IMR-90 (cell line): ENCODE data around the gene ZNF23. TPM values are rescaled to one million over a fixed set of nuclear protein-coding genes. Genes with fewer than 3 reads are reported as not detected.

Experiments used
- ATAC-seq: fragments of 200-7000 bp; cut with Tn5 transposase; 2 replicates; pipeline ENCODE4 v1.9.1; 2020; ENCODE audit warnings: low read depth, mild to moderate bottlenecking, moderate library complexity
- Bru-seq: library from RNA; stranded (reverse); fragments of 400-500 nt; gene quantifications from one replicate; lab custom pipeline; 2021; lab: Mats Ljungman, UMichigan
- BruChase-seq, 2 experiments: library from RNA; stranded (reverse); fragments of 400-500 nt; gene quantifications; one replicate each; lab custom pipeline; 2021; lab: Mats Ljungman, UMichigan
- BruUV-seq: library from RNA; stranded (reverse); fragments of 400-500 nt; replicated peaks from 2 replicates; lab custom pipeline; 2021; lab: Mats Ljungman, UMichigan
- CTCF ChIA-PET: fragments of 300-600 bp; formaldehyde crosslinking; extraction: SDS; loops from one replicate; lab custom pipeline; 2021; ENCODE audit warnings: antibody characterized with exemption; lab: Yijun Ruan, JAX
- POLR2A ChIA-PET: fragments of 300-600 bp; sonication (Branson Sonifier 250); formaldehyde crosslinking; loops from one replicate; lab custom pipeline; 2022; ENCODE audit warnings: antibody characterized with exemption; ENCODE audit not compliant: unreplicated experiment; lab: Charles Lee
- DNase-seq: peaks from one replicate; pipeline ENCODE4 v3.0.0; 2013
- H2AFZ ChIP-seq: replicated peaks from 2 replicates; pipeline ENCODE3; 2013; ENCODE audit warnings: low read length, mild to moderate bottlenecking; ENCODE audit not compliant: poor library complexity
- H2AK5ac ChIP-seq: 2 replicates; pipeline ENCODE4 v1.6.1; 2013; ENCODE audit warnings: low read depth, low read length, inconsistent platforms
- H2AK9ac ChIP-seq: replicated peaks from 2 replicates; pipeline ENCODE3; 2013; ENCODE audit warnings: mild to moderate bottlenecking, low read depth, low read length, moderate library complexity; ENCODE audit not compliant: poor library complexity
- H2BK120ac ChIP-seq: 2 replicates; pipeline ENCODE4 v1.6.1; 2013; ENCODE audit warnings: low read depth, low read length, inconsistent platforms
- H2BK15ac ChIP-seq: 3 replicates; pipeline ENCODE4 v1.6.1; 2013; ENCODE audit warnings: low read depth, low read length, inconsistent platforms
- H2BK20ac ChIP-seq: 2 replicates; pipeline ENCODE4 v1.6.1; 2013; ENCODE audit warnings: low read depth, mild to moderate bottlenecking, inconsistent platforms, low read length, moderate library complexity
- H2BK5ac ChIP-seq: 2 replicates; pipeline ENCODE4 v1.6.1; 2013; ENCODE audit warnings: mild to moderate bottlenecking, low read depth, low read length, inconsistent platforms; ENCODE audit not compliant: poor library complexity, severe bottlenecking
- H3K14ac ChIP-seq: replicated peaks from 2 replicates; pipeline ENCODE4 v1.6.1; 2013; ENCODE audit warnings: low read depth, low read length, inconsistent platforms
- H3K18ac ChIP-seq: 2 replicates; pipeline ENCODE4 v1.6.1; 2013; ENCODE audit warnings: low read depth, low read length, control low read depth
- H3K23ac ChIP-seq: 2 replicates; pipeline ENCODE4 v1.6.1; 2013; ENCODE audit warnings: low read depth, low read length, inconsistent platforms
- H3K27ac ChIP-seq: 2 replicates; pipeline ENCODE4 v1.5.1; 2013; ENCODE audit warnings: mild to moderate bottlenecking, control low read depth, low read length; ENCODE audit not compliant: insufficient read depth
- H3K27me3 ChIP-seq: 2 replicates; pipeline ENCODE4 v1.6.1; 2013; ENCODE audit warnings: low read length; ENCODE audit not compliant: control insufficient read depth, insufficient read depth
- H3K36me3 ChIP-seq: 2 replicates; pipeline ENCODE4 v1.6.1; 2013; ENCODE audit warnings: low read length, mixed read lengths; ENCODE audit not compliant: control insufficient read depth, insufficient read depth
- H3K4ac ChIP-seq: 2 replicates; pipeline ENCODE4 v1.6.1; 2013; ENCODE audit warnings: low read depth, low read length, inconsistent platforms
- H3K4me1 ChIP-seq: 2 replicates; pipeline ENCODE4 v1.6.1; 2013; ENCODE audit warnings: low read length, mixed read lengths; ENCODE audit not compliant: control insufficient read depth, insufficient read depth
- H3K4me2 ChIP-seq: 2 replicates; pipeline ENCODE4 v1.6.1; 2013; ENCODE audit warnings: low read depth, mild to moderate bottlenecking, control low read depth, low read length, moderate library complexity
- H3K4me3 ChIP-seq: 2 replicates; pipeline ENCODE4 v1.5.1; 2013; ENCODE audit warnings: low read depth, mild to moderate bottlenecking, control low read depth, low read length, moderate library complexity; ENCODE audit not compliant: insufficient read depth
- H3K56ac ChIP-seq: 2 replicates; pipeline ENCODE4 v1.6.1; 2013; ENCODE audit warnings: low read length, inconsistent platforms; ENCODE audit not compliant: insufficient read depth; ENCODE audit errors: extremely low read depth
- H3K79me1 ChIP-seq, 2 experiments: 2 replicates each; pipeline ENCODE4 v1.6.1; 2013; ENCODE audit warnings: low read length in 2 of 2, inconsistent platforms in 1 of 2, low read depth in 1 of 2
- H3K9ac ChIP-seq: 2 replicates; pipeline ENCODE4 v1.6.1; 2013; ENCODE audit warnings: low read depth, low read length, control low read depth
- H3K9me1 ChIP-seq: 2 replicates; pipeline ENCODE4 v1.6.1; 2013; ENCODE audit warnings: low read length, inconsistent platforms; ENCODE audit not compliant: insufficient read depth
- H3K9me3 ChIP-seq: 2 replicates; pipeline ENCODE4 v1.6.1; 2013; ENCODE audit warnings: low read length; ENCODE audit not compliant: control insufficient read depth, insufficient read depth
- H4K20me1 ChIP-seq: 2 replicates; pipeline ENCODE4 v1.6.1; 2013; ENCODE audit warnings: low read length, inconsistent platforms; ENCODE audit not compliant: insufficient read depth
- H4K5ac ChIP-seq: 2 replicates; pipeline ENCODE4 v1.6.1; 2013; ENCODE audit warnings: mild to moderate bottlenecking, low read depth, low read length, control low read depth
- H4K8ac ChIP-seq, 2 experiments: 2 replicates each; pipeline ENCODE4 v1.6.1; 2013; ENCODE audit warnings: low read depth in 2 of 2, low read length in 2 of 2, control low read depth in 1 of 2, inconsistent platforms in 1 of 2
- H4K91ac ChIP-seq: 2 replicates; pipeline ENCODE4 v1.6.1; 2013; ENCODE audit warnings: low read depth, low read length, inconsistent platforms; ENCODE audit not compliant: insufficient read depth
- CEBPB ChIP-seq: IDR thresholded peaks from 2 replicates; pipeline ENCODE4 v1.6.1; 2012; ENCODE audit warnings: low read depth, low read length, improper control_type of control experiment
- CHD1 ChIP-seq: IDR thresholded peaks from 2 replicates; pipeline ENCODE4 v1.6.1; 2012; ENCODE audit warnings: low read depth, low read length, improper control_type of control experiment
- FOS ChIP-seq: fragments of 150-350 bp; IDR thresholded peaks from 2 replicates; pipeline ENCODE4 v1.6.1; 2016; ENCODE audit warnings: low read depth, low read length
- MAFK ChIP-seq: IDR thresholded peaks from 2 replicates; pipeline ENCODE4 v1.6.1; 2012; ENCODE audit warnings: low read depth, low read length, improper control_type of control experiment
- MAZ ChIP-seq: IDR thresholded peaks from 2 replicates; pipeline ENCODE4 v1.6.1; 2012; ENCODE audit warnings: low read depth, mild to moderate bottlenecking, low read length, improper control_type of control experiment, moderate library complexity, borderline replicate concordance
- NFE2L2 ChIP-seq: fragments of 150-350 bp; IDR thresholded peaks from 2 replicates; pipeline ENCODE4 v1.6.1; 2016; ENCODE audit warnings: low read depth, mild to moderate bottlenecking, low read length
- POLR2A ChIP-seq: IDR thresholded peaks from 2 replicates; pipeline ENCODE4 v1.6.1; 2012; ENCODE audit warnings: mild to moderate bottlenecking, low read depth, low read length
- RAD21 ChIP-seq: IDR thresholded peaks from 2 replicates; pipeline ENCODE4 v1.6.1; 2012; ENCODE audit warnings: low read length, improper control_type of control experiment
- RFX5 ChIP-seq: IDR thresholded peaks from 2 replicates; pipeline ENCODE4 v1.8.0; 2012; ENCODE audit warnings: low read depth, mild to moderate bottlenecking, low read length, moderate library complexity
- SMC3 ChIP-seq: fragments of 150-350 bp; IDR thresholded peaks from 2 replicates; pipeline ENCODE4 v1.6.1; 2016; ENCODE audit warnings: low read depth, mild to moderate bottlenecking, antibody characterized with exemption, low read length, moderate library complexity
- USF2 ChIP-seq: fragments of 150-350 bp; IDR thresholded peaks from 2 replicates; pipeline ENCODE4 v1.6.1; 2017; ENCODE audit warnings: mild to moderate bottlenecking, antibody characterized with exemption, low read length, low read depth
- WGBS, 2 experiments: methylation state at CpG; one replicate each; pipeline versions ENCODE4 v1.1.5 to v1.1.7; 2013; ENCODE audit warnings: missing lambda C conversion rate in 2 of 2; ENCODE audit not compliant: insufficient read length in 1 of 2; ENCODE audit errors: extremely low coverage in 2 of 2; 5-methylcytosine and 5-hydroxymethylcytosine counted together
- dilution Hi-C: fragments of 300-500 bp; cut with HindIII; formaldehyde crosslinking; loops from one replicate; pipeline ENCODE4 v1.14.3; 2018; ENCODE audit warnings: low sequenced_read_pairs; ENCODE audit not compliant: unreplicated experiment
- in situ Hi-C: fragments of 300-500 bp; cut with MboI; formaldehyde crosslinking; loops from 3 replicates; pipeline ENCODE4 v1.14.3; 2019; ENCODE audit warnings: low sequenced_read_pairs, inconsistent platforms, mixed read lengths
- intact Hi-C: fragments of 100-400 bp; cut with micrococcal nuclease; formaldehyde crosslinking; loops from 2 replicates; pipeline ENCODE4 v1.10.0; 2022
- long read RNA-seq: library from polyadenylated mRNA; unstranded; transcript quantifications from one replicate; pipeline ENCODE4 v2.0.0, GENCODE V29; 2021; ENCODE audit not compliant: unreplicated experiment
- polyA plus RNA-seq, 3 experiments: library from polyadenylated mRNA; depleted of rRNA; stranded (reverse); fragments of >200 nt; gene quantifications; 2 replicates each; pipeline ENCODE4 v1.2.3, GENCODE V29; 2012; ENCODE audit warnings: low replicate concordance in 1 of 3
- total RNA-seq: library from RNA; depleted of rRNA; stranded (reverse); fragments of >200 nt; gene quantifications from 2 replicates; pipeline ENCODE4 v1.2.3, GENCODE V29; 2012; rRNA removed
- TF ChIP-seq, protein P1 (sequence below): conservative IDR thresholded peaks from 2 replicates; pipeline ENCODE4 v1.5.1; 2012; ENCODE audit warnings: mild to moderate bottlenecking, low read depth, low read length, improper control_type of control experiment

ZNF23 gene
- total RNA-seq (8.8 and 11.7 TPM in 2 replicates), polyA plus RNA-seq (2012; rRNA removed) (5.9 and 7.5 TPM in 2 replicates), Bru-seq, nascent RNA (percentile 86 among the genes with signal in this experiment), BruChase-seq, experiment 1, labeled RNA remaining after a 6-hour chase (percentile 76 among the genes with signal in this experiment), BruChase-seq, experiment 2, labeled RNA remaining after a 2-hour chase (percentile 73 among the genes with signal in this experiment)
- polyA plus RNA-seq (2012; cell fraction: cytosol; rRNA removed), result 1.3 and 1.5 TPM in 2 replicates
- 4.9 and 13.4 TPM in 2 replicates for polyA plus RNA-seq (2012; cell fraction: nucleus; rRNA removed; ENCODE audit: low replicate concordance)
- long read RNA-seq, partial matches to known transcripts, result 1 of 16 reads
- long read RNA-seq, other reads (novel, unspliced or antisense), result 13 of 16 reads

DNA sequence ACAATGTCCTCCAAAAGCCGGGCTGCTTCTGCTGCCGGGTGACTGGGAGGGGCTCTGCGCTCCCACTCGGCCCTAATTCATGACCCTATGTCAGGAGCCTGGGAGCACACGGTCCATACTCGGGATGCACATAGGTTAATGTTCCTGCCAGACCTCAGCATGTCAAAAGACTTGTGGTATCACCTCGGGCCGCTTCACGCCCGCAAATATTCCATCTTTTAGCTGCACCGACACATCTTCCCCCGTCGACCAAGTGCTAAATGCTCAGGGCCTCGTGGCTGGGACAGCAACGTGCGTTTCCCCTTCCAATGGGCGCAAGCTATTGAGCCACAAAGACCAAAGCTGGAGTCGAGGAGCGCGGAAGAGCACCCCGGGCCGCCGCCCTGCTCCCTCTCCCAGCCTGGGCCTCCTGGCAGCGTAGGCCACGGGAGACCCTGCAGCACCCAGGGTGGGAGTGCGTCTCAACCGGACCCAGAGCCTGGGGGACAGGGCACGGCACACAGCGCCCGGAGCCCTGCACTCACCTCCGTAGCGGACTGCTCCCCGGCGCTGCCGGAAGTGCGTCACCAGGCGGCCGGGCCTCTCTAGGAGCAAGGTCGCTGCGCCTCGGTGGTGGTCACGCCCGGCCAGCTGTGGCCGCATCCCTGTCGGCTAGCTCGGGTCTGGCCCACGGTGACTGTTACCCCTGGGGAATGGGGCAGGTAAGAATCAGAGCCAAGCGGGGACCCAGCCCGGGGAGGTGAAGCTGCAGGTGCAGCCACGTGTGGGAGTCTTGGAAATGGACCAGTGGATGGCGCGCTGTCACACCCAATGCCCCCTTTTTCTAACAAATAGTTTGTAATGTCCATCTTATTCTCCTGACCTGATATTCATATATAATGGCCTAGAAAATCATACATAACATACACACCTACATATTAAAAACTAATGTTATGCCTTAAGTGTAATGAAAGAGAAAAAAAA, at the start of gene ZNF23:
ZNF23 (minus strand) TSS at position 562 of the 963 bp plus-strand sequence. CDS start 5,451 bp downstream, outside the sequence.
- in situ Hi-C loops, result no loop called here
- Histone ChIP-seq H3K56ac (peak within 1 kb of the TSS; percentile 91), H4K91ac (peak within 1 kb of the TSS; percentile 96), H2AK5ac (peak within 1 kb of the TSS; percentile 96), H3K9me1 (0 out of 2 replicates have a peak, but pooled peaks cover 3% of the 10 kb centered on the region), H3K4ac (peak within 1 kb of the TSS; percentile 98), H3K4me3 (peak within 1 kb of the TSS; percentile 83), H3K23ac (peak within 1 kb of the TSS; percentile 95), H2BK5ac (peak within 1 kb of the TSS; percentile 90), H3K9me3 (no peaks in the 10 kb centered on the region), H2BK15ac (peak within 1 kb of the TSS; percentile 79; the same call in 2 of the 3 replicates), H4K20me1 (peaks cover 4% of the 10 kb centered on the region; the same call in 1 of the 2 replicates), H3K14ac (peak within 1 kb of the TSS; percentile 96), H2BK120ac (peak within 1 kb of the TSS; percentile 88), H3K9ac (peak within 1 kb of the TSS; percentile 89), H4K5ac (peak within 1 kb of the TSS; percentile 94), H3K27me3 (no peaks in the 10 kb centered on the region), H3K27ac (peak within 1 kb of the TSS; percentile 92), H3K36me3 (no peaks in the 10 kb centered on the region), H3K18ac (peak within 1 kb of the TSS; percentile 57), H2BK20ac (peak within 1 kb of the TSS; percentile 37), H2AFZ (peak within 1 kb of the TSS; percentile 100), H2AK9ac (peak within 1 kb of the TSS; percentile 97), H3K4me1 (peaks cover 6% of the 10 kb centered on the region), H3K79me1 (peaks cover 12 to 38% of the 10 kb centered on the region in 2 experiments), H3K4me2 (peak within 1 kb of the TSS; percentile 80), H4K8ac (peak within 1 kb of the TSS; percentile 82 to 97)
- peak; percentile 97 for ATAC-seq
- ChIA-PET POLR2A (interaction anchor here (1.0 to 1.1 kb wide), 2 partner anchors 12 to 17 kb away, joined by 4 to 6 read pairs; no protein-coding TSS in a partner anchor), CTCF (interaction anchor here (1.1 kb wide), 1 partner anchor 149 kb away, joined by 3 read pairs; no protein-coding TSS in a partner anchor)
- intact Hi-C loops, result loop anchor here (1.0 kb wide), 1 partner anchor 22 kb away; no protein-coding TSS in a partner anchor
- BruUV-seq, result TSS peak; percentile 68
- 1% methylated on average over 24 of the region's 52 CpGs; no CpG with 5 or more reads in 1 of the 2 experiments for WGBS, 2 experiments
- dilution Hi-C loops, result no loop called here
- peak; percentile 74 for DNase-seq
- TF ChIP-seq, protein P1, sequence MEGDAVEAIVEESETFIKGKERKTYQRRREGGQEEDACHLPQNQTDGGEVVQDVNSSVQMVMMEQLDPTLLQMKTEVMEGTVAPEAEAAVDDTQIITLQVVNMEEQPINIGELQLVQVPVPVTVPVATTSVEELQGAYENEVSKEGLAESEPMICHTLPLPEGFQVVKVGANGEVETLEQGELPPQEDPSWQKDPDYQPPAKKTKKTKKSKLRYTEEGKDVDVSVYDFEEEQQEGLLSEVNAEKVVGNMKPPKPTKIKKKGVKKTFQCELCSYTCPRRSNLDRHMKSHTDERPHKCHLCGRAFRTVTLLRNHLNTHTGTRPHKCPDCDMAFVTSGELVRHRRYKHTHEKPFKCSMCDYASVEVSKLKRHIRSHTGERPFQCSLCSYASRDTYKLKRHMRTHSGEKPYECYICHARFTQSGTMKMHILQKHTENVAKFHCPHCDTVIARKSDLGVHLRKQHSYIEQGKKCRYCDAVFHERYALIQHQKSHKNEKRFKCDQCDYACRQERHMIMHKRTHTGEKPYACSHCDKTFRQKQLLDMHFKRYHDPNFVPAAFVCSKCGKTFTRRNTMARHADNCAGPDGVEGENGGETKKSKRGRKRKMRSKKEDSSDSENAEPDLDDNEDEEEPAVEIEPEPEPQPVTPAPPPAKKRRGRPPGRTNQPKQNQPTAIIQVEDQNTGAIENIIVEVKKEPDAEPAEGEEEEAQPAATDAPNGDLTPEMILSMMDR, result no peak
- TF ChIP-seq MAZ (peak; percentile 49; the same call in 1 of the 2 replicates), CEBPB (no peak), RFX5 (no peak), SMC3 (no peak), RAD21 (no peak; the same call in 1 of the 2 replicates), FOS (0 out of 2 replicates have a peak, but pooled peaks have one; percentile 14), MAFK (no peak), NFE2L2 (no peak), USF2 (no peak; the same call in 1 of the 2 replicates), POLR2A (peak; percentile 86), CHD1 (no peak)
